Epithelial cell of esophagus (primary cell): ENCODE results near the gene PRKCQ.

Source experiments
- DNase-seq: peaks from one replicate; pipeline ENCODE4 v3.0.0; 2010; ENCODE audit warnings: low read depth
- H3K4me3 ChIP-seq: 2 replicates; pipeline ENCODE4 v1.5.1; 2011; ENCODE audit warnings: mild to moderate bottlenecking, low read length, control low read depth
- TF ChIP-seq, protein P1 (sequence below): IDR thresholded peaks from 2 replicates; pipeline ENCODE4 v1.5.1; 2011; ENCODE audit warnings: low read depth, mild to moderate bottlenecking, low read length, control low read depth, inconsistent platforms; ENCODE audit not compliant: insufficient read depth; ENCODE audit errors: missing control alignments

The PRKCQ gene

DNA sequence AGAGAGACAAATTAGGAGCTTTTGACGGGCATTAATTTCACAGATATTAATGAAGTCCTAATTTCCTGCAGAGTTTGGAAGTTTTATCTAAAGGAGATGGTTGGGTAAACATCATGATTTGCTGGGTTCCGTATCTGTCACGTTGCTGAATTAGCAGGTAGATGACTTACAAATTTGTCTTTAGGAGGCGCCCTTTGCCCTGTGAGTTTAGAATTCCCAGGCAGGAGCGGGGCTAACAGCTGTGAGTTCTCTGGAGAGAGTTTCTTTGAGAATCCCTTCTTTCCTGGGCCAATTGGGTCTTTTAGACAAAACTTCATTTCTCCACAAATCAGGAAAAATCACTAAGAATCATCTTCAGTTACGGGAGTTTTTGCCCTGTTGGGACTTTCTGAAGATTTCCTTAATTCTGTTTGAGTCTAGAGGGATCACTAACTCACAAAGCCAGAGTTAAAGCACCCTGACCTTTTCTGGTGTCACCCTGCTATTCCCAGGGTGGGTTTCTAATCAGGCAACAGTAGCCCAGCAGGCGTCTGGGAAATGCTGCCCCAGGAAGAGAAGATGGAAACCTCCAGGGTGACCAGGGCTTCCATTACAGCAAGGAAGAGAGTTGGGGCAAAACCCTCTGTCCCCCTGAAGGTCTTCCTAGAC, 63.7 kb downstream of the PRKCQ start:
- TF ChIP-seq, protein P1, sequence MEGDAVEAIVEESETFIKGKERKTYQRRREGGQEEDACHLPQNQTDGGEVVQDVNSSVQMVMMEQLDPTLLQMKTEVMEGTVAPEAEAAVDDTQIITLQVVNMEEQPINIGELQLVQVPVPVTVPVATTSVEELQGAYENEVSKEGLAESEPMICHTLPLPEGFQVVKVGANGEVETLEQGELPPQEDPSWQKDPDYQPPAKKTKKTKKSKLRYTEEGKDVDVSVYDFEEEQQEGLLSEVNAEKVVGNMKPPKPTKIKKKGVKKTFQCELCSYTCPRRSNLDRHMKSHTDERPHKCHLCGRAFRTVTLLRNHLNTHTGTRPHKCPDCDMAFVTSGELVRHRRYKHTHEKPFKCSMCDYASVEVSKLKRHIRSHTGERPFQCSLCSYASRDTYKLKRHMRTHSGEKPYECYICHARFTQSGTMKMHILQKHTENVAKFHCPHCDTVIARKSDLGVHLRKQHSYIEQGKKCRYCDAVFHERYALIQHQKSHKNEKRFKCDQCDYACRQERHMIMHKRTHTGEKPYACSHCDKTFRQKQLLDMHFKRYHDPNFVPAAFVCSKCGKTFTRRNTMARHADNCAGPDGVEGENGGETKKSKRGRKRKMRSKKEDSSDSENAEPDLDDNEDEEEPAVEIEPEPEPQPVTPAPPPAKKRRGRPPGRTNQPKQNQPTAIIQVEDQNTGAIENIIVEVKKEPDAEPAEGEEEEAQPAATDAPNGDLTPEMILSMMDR: no peak
- H3K4me3 ChIP-seq: no peak overlapping the region
- DNase-seq: no peak

GRCh38 chr10:6514844-6515780, 65.0 kb downstream of the PRKCQ start:
- TF ChIP-seq, protein P1: no peak
- H3K4me3 ChIP-seq: no peak overlapping the region
- no peak for DNase-seq

DNA sequence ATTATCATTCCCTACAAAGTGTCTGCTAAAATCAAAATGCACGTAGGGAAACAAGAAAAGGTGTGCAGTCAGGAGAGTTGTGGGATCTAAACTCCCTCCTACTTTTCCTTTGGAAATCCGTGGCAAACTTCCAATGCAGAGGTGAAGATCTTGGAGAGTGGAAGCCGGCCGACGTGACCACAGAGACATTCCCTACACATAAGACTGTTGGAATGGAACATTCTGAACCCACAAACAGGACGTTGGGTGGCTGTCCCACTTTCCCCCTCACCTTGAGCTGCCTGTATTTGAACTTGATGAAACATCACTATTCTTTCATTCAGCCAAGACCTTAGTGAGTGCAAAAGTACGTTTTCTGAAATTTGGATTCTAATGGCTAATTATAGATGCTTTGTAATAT, 65.9 kb downstream of the PRKCQ start:
- no peak overlapping the region for H3K4me3 ChIP-seq
- no peak for DNase-seq
- TF ChIP-seq, protein P1: no peak

DNA sequence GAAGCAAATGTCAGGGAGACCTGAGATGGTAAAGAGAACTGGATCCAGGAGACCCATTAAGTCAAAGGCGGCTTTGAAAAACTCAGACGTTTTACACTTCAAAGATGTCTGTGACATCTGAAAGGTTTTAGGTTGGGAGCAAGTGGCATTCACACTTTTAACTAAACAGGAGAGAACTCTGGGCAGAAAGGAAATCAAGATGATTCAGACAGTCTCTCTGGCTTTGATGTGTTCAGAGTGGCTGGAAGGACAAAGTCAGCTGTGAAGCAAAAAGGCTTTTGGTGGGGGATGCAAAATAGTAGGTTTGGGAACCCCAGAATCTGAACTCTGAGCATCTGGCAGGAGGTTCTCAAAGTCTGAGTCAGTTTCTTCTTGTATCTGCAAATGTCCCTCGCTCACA, 66.6 kb downstream of the PRKCQ start:
- DNase-seq: no peak
- no peak overlapping the region for H3K4me3 ChIP-seq
- TF ChIP-seq, protein P1: no peak

- no peak overlapping the region for H3K4me3 ChIP-seq
- TF ChIP-seq, protein P1: no peak
Measured at GRCh38 chr10:6512182-6512581, 67.9 kb downstream of the PRKCQ start.

GRCh38 chr10:6511347-6511746, 68.7 kb downstream of the PRKCQ start:
- no peak for DNase-seq
- TF ChIP-seq, protein P1: no peak
- no peak overlapping the region for H3K4me3 ChIP-seq

More at GRCh38 chr10:6512182-6512581, 67.9 kb downstream of the PRKCQ start:
- DNase-seq: no peak

DNA sequence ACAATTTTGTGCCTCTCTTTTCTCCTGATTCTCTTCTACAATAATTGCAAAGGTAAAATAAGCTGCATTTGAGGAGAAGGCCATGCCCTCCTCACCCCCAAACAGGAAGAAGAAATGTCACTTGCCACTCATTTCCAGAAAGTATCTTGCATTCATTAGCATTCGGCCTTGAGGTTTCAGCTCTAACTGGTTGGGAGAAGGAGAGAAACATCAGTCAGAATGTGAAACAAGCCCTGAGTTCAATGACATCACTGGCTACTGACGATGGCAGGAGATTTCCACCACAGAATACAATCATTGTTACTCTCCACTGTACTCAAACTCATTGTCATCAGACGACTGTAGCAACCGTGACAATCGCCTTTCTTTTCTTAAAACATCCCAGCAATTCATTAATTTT, 72.8 kb downstream of the PRKCQ start:
- TF ChIP-seq, protein P1: no peak
- H3K4me3 ChIP-seq: no peak overlapping the region
- no peak for DNase-seq
